B cell (primary cell): ENCODE measurements around the gene LTBP2. TPM values are rescaled to one million over a fixed set of nuclear protein-coding genes. Genes with fewer than 3 reads are reported as not detected.

ENCODE experiments used
- ATAC-seq: fragments of 200-7000 bp; cut with Tn5 transposase; one replicate; pipeline ENCODE4 v1.10.0; 2021; ENCODE audit warnings: low read depth, mild to moderate bottlenecking, moderate number of reproducible peaks, moderate library complexity
- CTCF ChIA-PET: fragments of 350-600 bp; sonication (Branson Sonifier 250); formaldehyde crosslinking; loops from one replicate; lab custom pipeline; 2021; ENCODE audit warnings: antibody characterized with exemption, inconsistent platforms; lab: Charles Lee
- POLR2A ChIA-PET: fragments of 350-600 bp; sonication (Branson Sonifier 250); formaldehyde crosslinking; loops from one replicate; lab custom pipeline; 2021; ENCODE audit warnings: antibody characterized with exemption; lab: Charles Lee
- DNase-seq: peaks from one replicate; pipeline ENCODE4 v3.0.0; 2013
- H2AFZ ChIP-seq: 2 replicates; pipeline ENCODE4 v1.6.1; 2012; ENCODE audit warnings: mild to moderate bottlenecking, low read depth, low read length; ENCODE audit not compliant: insufficient read depth, poor library complexity, severe bottlenecking
- H3K27ac ChIP-seq, 2 donors: 1 replicate in 1 of 2; 2 replicates in 1 of 2; pipeline ENCODE4 v1.5.1; 2012 to 2013; ENCODE audit warnings: low read length in 2 of 2, mild to moderate bottlenecking in 2 of 2, moderate library complexity in 1 of 2
- H3K27me3 ChIP-seq, 4 experiments: fragments of 200-600 bp in 1 of 4; sonication (generic) in 1 of 4; replicated peaks in 1 of 4; 1 replicate in 2 of 4; 2 replicates in 2 of 4; pipeline versions ENCODE4 v1.6.1 to v1.7.0; 2013 to 2016; ENCODE audit warnings: low read length in 3 of 4, mild to moderate bottlenecking in 2 of 4, mixed read lengths in 1 of 4, moderate library complexity in 1 of 4; ENCODE audit not compliant: insufficient read depth in 4 of 4, control insufficient read depth in 3 of 4; ENCODE audit errors: control extremely low read depth in 1 of 4
- H3K36me3 ChIP-seq, 2 experiments: replicated peaks in 1 of 2; 1 replicate in 1 of 2; 2 replicates in 1 of 2; pipeline versions ENCODE4 v1.6.1 to v1.7.1; 2013; ENCODE audit warnings: low read length in 1 of 2; ENCODE audit not compliant: insufficient read depth in 2 of 2, control insufficient read depth in 1 of 2; ENCODE audit errors: control extremely low read depth in 1 of 2, extremely low read depth in 1 of 2
- H3K4me1 ChIP-seq, 2 donors: fragments of 200-600 bp in 1 of 2; sonication (generic) in 1 of 2; 1 replicate in 1 of 2; 2 replicates in 1 of 2; pipeline versions ENCODE4 v1.5.1 to v1.6.1; 2013 to 2017; ENCODE audit warnings: low read length in 2 of 2; ENCODE audit not compliant: control insufficient read depth in 2 of 2, insufficient read depth in 2 of 2
- H3K4me2 ChIP-seq: replicated peaks from 2 replicates; pipeline ENCODE3; 2012; ENCODE audit warnings: mild to moderate bottlenecking, low read depth, low read length; ENCODE audit not compliant: poor library complexity, severe bottlenecking
- H3K4me3 ChIP-seq, 5 experiments: fragments of 200-600 bp in 1 of 5; sonication (generic) in 1 of 5; 1 replicate in 3 of 5; 2 replicates in 2 of 5; pipeline versions ENCODE4 v1.5.1 to v1.7.0; 2011 to 2016; ENCODE audit warnings: low read length in 4 of 5, mild to moderate bottlenecking in 4 of 5, low read depth in 2 of 5, control low read depth in 1 of 5, moderate library complexity in 1 of 5; ENCODE audit not compliant: insufficient read depth in 1 of 5; ENCODE audit errors: control extremely low read depth in 1 of 5, extremely low read depth in 1 of 5
- H3K79me2 ChIP-seq: fragments of 200-600 bp; sonication (generic); one replicate; pipeline ENCODE4 v1.6.0; 2016; ENCODE audit warnings: low read length; ENCODE audit not compliant: control insufficient read depth, insufficient read depth
- H3K9ac ChIP-seq: fragments of 200-600 bp; sonication (generic); 2 replicates; pipeline ENCODE4 v1.6.1; 2017; ENCODE audit warnings: mild to moderate bottlenecking, low read length, moderate library complexity
- H3K9me3 ChIP-seq, 3 donors: one replicate each; pipeline versions ENCODE4 v1.6.1 to v1.7.1; 2013; ENCODE audit warnings: low read length in 2 of 3; ENCODE audit not compliant: control insufficient read depth in 2 of 3, insufficient read depth in 1 of 3; ENCODE audit errors: control extremely low read depth in 1 of 3
- H4K20me1 ChIP-seq: 2 replicates; pipeline ENCODE4 v1.6.0; 2012; ENCODE audit warnings: mild to moderate bottlenecking, low read length; ENCODE audit not compliant: insufficient read depth, control insufficient read depth, poor library complexity, severe bottlenecking
- H3K27ac Mint-ChIP-seq: one replicate; pipeline ENCODE4 v1.8.0; 2021; ENCODE audit warnings: mixed read lengths
- H3K27me3 Mint-ChIP-seq: one replicate; pipeline ENCODE4 v1.8.0; 2021; ENCODE audit warnings: mixed read lengths
- H3K4me1 Mint-ChIP-seq: one replicate; pipeline ENCODE4 v1.8.0; 2021; ENCODE audit warnings: mixed read lengths
- H3K4me3 Mint-ChIP-seq: one replicate; pipeline ENCODE4 v1.8.0; 2021; ENCODE audit warnings: mixed read lengths
- H3K9me3 Mint-ChIP-seq: one replicate; pipeline ENCODE4 v1.8.0; 2022; ENCODE audit warnings: mixed read lengths; ENCODE audit not compliant: insufficient read depth
- CTCF ChIP-seq: fragments of 200-600 bp; IDR thresholded peaks from one replicate; pipeline ENCODE4 v1.8.0; 2022; ENCODE audit warnings: antibody characterized with exemption, mild to moderate bottlenecking
- EZH2 ChIP-seq: IDR thresholded peaks from 2 replicates; pipeline ENCODE4 v1.6.1; 2012; ENCODE audit warnings: borderline replicate concordance, low read depth, mild to moderate bottlenecking, moderate library complexity, low read length; ENCODE audit not compliant: insufficient read depth, poor library complexity, severe bottlenecking
- WGBS: methylation state at CpG from one replicate; pipeline ENCODE4 v1.1.5; 2013; ENCODE audit warnings: missing lambda C conversion rate; ENCODE audit not compliant: insufficient coverage; 5-methylcytosine and 5-hydroxymethylcytosine counted together
- intact Hi-C: fragments of 100-400 bp; cut with micrococcal nuclease; formaldehyde crosslinking; loops from one replicate; pipeline ENCODE4 v1.10.0; 2022
- polyA plus RNA-seq: library from polyadenylated mRNA; depleted of rRNA; stranded (reverse); fragments of >200 nt; gene quantifications from 2 replicates; pipeline ENCODE4 v1.2.3, GENCODE V29; 2012
- total RNA-seq, 2 donors: library from RNA; stranded (reverse); fragments of 120-200 nt in 1 of 2; gene quantifications; 1 replicate in 1 of 2; 2 replicates in 1 of 2; pipeline versions ENCODE4 v1.2.3 to v1.2.4, GENCODE V29; 2013 to 2022

LTBP2 gene
- total and polyA plus RNA-seq, 2 donors (not counting 1 experiment from before 2014, with no cell fraction given), result 0.12 to 0.22 TPM

- Mint-ChIP-seq H3K4me1 (no peaks in the 10 kb centered on the region), H3K27ac (no peak overlapping the region), H3K4me3 (no peak overlapping the region), H3K27me3 (peaks cover 14% of the 10 kb centered on the region), H3K9me3 (no peaks in the 10 kb centered on the region)
- H3K4me2 ChIP-seq, result no peak overlapping the region
- DNase-seq, result no peak
- WGBS, result 90% methylated on average over 4 of the region's 5 CpGs
- no peak overlapping the region for H3K4me3 ChIP-seq
- no peaks in the 10 kb centered on the region for H3K4me1 ChIP-seq
- H3K79me2 ChIP-seq, result no peaks in the 10 kb centered on the region
- H4K20me1 ChIP-seq, result no peaks in the 10 kb centered on the region
- POLR2A ChIA-PET, result no interaction called here
- intact Hi-C loops, result no loop called here
- no peaks in the 10 kb centered on the region for H3K27me3 ChIP-seq
- no peaks in the 10 kb centered on the region for H3K9me3 ChIP-seq
- no peak overlapping the region for H3K9ac ChIP-seq
- no peak for TF ChIP-seq CTCF
- TF ChIP-seq EZH2, result no peak
- CTCF ChIA-PET, result no interaction called here
- ATAC-seq, result no peak
- no peaks in the 10 kb centered on the region for H3K36me3 ChIP-seq
- H3K27ac ChIP-seq, result no peak overlapping the region
- H2AFZ ChIP-seq, result no peak overlapping the region
Measured at GRCh38 chr14:74543771-74544438, 68.1 kb downstream of the LTBP2 start.

- H3K27ac ChIP-seq, result no peak overlapping the region
- no peak overlapping the region for H3K27ac Mint-ChIP-seq
- ChIA-PET CTCF (no interaction called here), POLR2A (no interaction called here)
- no peak overlapping the region for H2AFZ ChIP-seq
- H3K9me3 ChIP-seq, result no peaks in the 10 kb centered on the region
- H3K4me2 ChIP-seq, result no peak overlapping the region
- H4K20me1 ChIP-seq, result no peaks in the 10 kb centered on the region
- no peak for TF ChIP-seq CTCF
- TF ChIP-seq EZH2, result no peak
- H3K27me3 ChIP-seq, result no peaks in the 10 kb centered on the region
- DNase-seq (no peak), ATAC-seq (no peak)
- no peak overlapping the region for H3K9ac ChIP-seq
- no peak overlapping the region for H3K4me3 ChIP-seq
- no peaks in the 10 kb centered on the region for H3K4me1 ChIP-seq
- H3K9me3 Mint-ChIP-seq, result no peaks in the 10 kb centered on the region
- intact Hi-C loops, result no loop called here
- 93% methylated on average over 10 of the region's 10 CpGs for WGBS
- no peaks in the 10 kb centered on the region for H3K4me1 Mint-ChIP-seq
- peaks cover 14% of the 10 kb centered on the region for H3K27me3 Mint-ChIP-seq
- H3K36me3 ChIP-seq, result no peaks in the 10 kb centered on the region
- no peak overlapping the region for H3K4me3 Mint-ChIP-seq
- H3K79me2 ChIP-seq, result no peaks in the 10 kb centered on the region
Measured at GRCh38 chr14:74542056-74542685, 69.9 kb downstream of the LTBP2 start.
